ENCODE measurements around the gene MEA1. TPM values are rescaled to one million over a fixed set of nuclear protein-coding genes. Genes with fewer than 3 reads are reported as not detected.

The MEA1 gene
- total RNA-seq, 2 experiments from 2014 or later, result 84.8 to 92.3 TPM

DNA sequence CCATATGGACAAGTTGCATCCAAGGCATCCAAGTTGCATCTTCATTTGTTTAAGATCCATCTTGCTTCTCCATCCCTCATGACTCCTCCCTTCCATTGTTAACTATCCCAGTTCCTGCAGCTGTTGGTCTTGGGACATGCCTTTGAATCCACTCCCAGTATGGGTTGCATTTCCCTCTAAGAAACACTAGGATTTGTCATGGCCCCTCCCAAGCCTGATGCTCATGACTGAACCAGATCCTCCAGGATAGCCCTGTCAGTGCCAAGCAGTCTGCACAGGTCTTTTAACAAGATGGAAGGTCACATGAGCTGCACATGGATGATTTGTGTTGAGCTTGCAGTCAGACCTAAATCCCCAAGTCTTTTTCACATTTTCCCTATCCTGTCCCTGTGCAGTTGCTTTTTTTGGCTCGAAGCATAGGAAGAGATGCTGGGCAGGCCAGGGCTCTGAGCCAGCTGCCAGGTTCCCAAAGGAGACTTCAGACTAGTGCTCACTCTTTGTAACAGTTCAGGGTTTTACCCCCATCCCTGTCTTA lies 25.2 kb downstream of the MEA1 start:
- ChIA-PET CTCF (interaction anchor here (1.1 to 2.0 kb wide), 4 partner anchors 18 to 155 kb away, joined by 3 to 8 read pairs (median 4); no protein-coding TSS in a partner anchor), POLR2A (interaction anchor here (1.1 to 1.9 kb wide), 5 partner anchors 9 to 241 kb away, joined by 4 to 11 read pairs (median 4); partner anchors contain the start of genes CUL7, DNPH1 and PEX6)
- Mint-ChIP-seq H3K36me3 (ENCODE audit: low read depth) (peaks cover 18% of the 10 kb centered on the region), H3K4me3 (no peak overlapping the region), H3K27ac (no peak overlapping the region), H3K27me3 (no peaks in the 10 kb centered on the region), H3K4me1 (ENCODE audit: low read depth) (peaks cover 46% of the 10 kb centered on the region), H3K9me3 (no peaks in the 10 kb centered on the region)
- ATAC-seq (no peak), DNase-seq (no peak)
- TF ChIP-seq, protein P1, sequence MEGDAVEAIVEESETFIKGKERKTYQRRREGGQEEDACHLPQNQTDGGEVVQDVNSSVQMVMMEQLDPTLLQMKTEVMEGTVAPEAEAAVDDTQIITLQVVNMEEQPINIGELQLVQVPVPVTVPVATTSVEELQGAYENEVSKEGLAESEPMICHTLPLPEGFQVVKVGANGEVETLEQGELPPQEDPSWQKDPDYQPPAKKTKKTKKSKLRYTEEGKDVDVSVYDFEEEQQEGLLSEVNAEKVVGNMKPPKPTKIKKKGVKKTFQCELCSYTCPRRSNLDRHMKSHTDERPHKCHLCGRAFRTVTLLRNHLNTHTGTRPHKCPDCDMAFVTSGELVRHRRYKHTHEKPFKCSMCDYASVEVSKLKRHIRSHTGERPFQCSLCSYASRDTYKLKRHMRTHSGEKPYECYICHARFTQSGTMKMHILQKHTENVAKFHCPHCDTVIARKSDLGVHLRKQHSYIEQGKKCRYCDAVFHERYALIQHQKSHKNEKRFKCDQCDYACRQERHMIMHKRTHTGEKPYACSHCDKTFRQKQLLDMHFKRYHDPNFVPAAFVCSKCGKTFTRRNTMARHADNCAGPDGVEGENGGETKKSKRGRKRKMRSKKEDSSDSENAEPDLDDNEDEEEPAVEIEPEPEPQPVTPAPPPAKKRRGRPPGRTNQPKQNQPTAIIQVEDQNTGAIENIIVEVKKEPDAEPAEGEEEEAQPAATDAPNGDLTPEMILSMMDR (IDR thresholded peaks at IDR 0.05), result no peak
- intact Hi-C loops (cut with micrococcal nuclease), result no loop called here

DNA sequence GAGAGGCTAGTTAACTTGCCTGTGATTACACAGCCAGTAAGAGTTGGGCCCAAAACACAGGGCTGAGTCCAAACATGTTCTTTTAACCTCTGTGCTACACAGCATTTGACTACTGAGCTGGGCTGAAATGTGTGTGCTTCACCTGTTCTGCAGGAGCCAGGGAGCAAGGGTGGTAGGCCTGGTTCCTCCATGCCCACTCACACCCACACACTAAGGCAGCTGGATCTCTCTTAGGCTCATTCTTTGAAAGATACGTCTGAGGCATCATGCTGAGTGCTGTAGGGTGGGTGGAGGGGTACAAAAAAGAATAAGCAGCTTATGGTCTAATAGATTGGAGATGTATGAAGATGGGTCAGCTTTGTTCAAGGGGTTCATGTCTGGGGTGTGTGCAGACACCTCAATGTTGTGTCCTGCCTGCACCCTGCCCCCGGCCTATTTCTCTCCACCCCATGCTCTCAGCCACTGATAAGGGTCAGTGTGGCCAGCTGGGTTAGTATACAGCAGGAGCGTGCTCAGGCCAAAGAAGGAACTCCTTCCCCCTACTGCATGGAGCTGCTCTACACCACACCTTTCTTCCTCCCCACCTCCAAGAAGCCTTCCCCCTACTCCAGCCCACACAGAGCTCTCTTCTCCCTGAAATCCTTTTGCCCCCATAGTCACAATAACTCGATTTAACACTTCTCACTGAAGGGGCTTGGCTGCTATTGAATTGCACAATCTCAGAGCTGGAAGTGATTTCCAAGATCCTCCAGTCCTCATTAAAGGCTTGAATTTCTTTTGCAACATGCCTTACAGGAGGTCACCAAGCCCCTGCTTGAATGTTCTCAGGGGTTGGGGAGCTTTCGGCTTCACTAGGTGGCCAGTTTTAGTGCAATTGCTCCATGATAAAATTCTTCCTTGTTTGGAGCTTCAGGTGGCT lies 26.0 kb downstream of the MEA1 start:
- Mint-ChIP-seq H3K27ac (no peak overlapping the region), H3K4me3 (no peak overlapping the region), H3K9me3 (no peaks in the 10 kb centered on the region), H3K4me1 (ENCODE audit: low read depth) (peaks cover 46% of the 10 kb centered on the region), H3K36me3 (ENCODE audit: low read depth) (peaks cover 18% of the 10 kb centered on the region), H3K27me3 (no peaks in the 10 kb centered on the region)
- TF ChIP-seq, protein P1 (IDR thresholded peaks at IDR 0.05), result no peak
- ATAC-seq (no peak), DNase-seq (no peak)
- intact Hi-C loops (cut with micrococcal nuclease), result no loop called here
- ChIA-PET POLR2A (interaction anchor here (1.1 to 1.9 kb wide), 5 partner anchors 8 to 242 kb away, joined by 4 to 11 read pairs (median 4); partner anchors contain the start of genes CUL7, DNPH1 and PEX6), CTCF (interaction anchor here (0.7 to 2.0 kb wide), 5 partner anchors 18 to 883 kb away, joined by 3 to 8 read pairs (median 3); no protein-coding TSS in a partner anchor)

DNA sequence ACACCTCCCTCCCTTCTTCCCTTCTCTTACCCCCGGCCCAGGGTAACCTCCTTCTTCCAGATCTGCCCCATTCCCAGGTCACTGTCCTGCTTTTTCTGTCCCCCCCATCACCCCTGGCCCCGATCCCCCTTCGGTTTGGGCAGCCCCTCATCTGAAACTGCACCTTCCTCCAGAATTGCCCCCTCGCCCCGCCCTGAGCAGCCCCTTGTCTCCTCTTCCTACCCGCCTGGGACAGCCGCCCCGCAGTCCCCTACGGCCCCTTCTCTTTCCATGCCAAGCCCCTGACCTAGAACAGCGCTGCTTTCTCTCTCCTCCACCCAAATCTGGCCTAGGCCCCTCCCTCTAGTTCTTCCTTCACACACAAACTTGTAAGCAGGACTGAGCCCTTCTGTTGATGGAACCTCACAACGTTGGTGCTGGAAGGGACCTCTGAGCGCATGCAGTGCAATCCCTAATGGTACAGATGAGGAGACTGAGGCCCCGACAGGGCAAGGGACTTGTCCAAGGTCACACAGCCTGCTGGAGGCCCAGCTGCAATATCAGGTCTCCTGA lies 28.7 kb downstream of the MEA1 start:
- POLR2A ChIA-PET, result interaction anchor here (1.1 to 2.2 kb wide), 7 partner anchors 10 to 253 kb away, joined by 3 to 17 read pairs (median 6); partner anchors contain the start of genes CNPY3, KLC4, KLHDC3 and MEA1
- peaks cover 10% of the 10 kb centered on the region for H3K36me3 Mint-ChIP-seq (ENCODE audit: low read depth)
- intact Hi-C loops (cut with micrococcal nuclease), result no loop called here
- H3K27me3 Mint-ChIP-seq, result no peaks in the 10 kb centered on the region
- DNase-seq (peak; percentile 29), ATAC-seq (no peak)
- H3K4me1 Mint-ChIP-seq (ENCODE audit: low read depth), result peaks cover 50% of the 10 kb centered on the region
- H3K4me3 Mint-ChIP-seq, result peak overlapping the region; percentile 88
- CTCF ChIA-PET, result interaction anchor here (1.0 to 1.8 kb wide), 3 partner anchors 25 to 158 kb away, joined by 3 to 7 read pairs (median 7); no protein-coding TSS in a partner anchor
- no peaks in the 10 kb centered on the region for H3K9me3 Mint-ChIP-seq
- peak overlapping the region; percentile 84 for H3K27ac Mint-ChIP-seq
- TF ChIP-seq, protein P1 (IDR thresholded peaks at IDR 0.05), result no peak

DNA sequence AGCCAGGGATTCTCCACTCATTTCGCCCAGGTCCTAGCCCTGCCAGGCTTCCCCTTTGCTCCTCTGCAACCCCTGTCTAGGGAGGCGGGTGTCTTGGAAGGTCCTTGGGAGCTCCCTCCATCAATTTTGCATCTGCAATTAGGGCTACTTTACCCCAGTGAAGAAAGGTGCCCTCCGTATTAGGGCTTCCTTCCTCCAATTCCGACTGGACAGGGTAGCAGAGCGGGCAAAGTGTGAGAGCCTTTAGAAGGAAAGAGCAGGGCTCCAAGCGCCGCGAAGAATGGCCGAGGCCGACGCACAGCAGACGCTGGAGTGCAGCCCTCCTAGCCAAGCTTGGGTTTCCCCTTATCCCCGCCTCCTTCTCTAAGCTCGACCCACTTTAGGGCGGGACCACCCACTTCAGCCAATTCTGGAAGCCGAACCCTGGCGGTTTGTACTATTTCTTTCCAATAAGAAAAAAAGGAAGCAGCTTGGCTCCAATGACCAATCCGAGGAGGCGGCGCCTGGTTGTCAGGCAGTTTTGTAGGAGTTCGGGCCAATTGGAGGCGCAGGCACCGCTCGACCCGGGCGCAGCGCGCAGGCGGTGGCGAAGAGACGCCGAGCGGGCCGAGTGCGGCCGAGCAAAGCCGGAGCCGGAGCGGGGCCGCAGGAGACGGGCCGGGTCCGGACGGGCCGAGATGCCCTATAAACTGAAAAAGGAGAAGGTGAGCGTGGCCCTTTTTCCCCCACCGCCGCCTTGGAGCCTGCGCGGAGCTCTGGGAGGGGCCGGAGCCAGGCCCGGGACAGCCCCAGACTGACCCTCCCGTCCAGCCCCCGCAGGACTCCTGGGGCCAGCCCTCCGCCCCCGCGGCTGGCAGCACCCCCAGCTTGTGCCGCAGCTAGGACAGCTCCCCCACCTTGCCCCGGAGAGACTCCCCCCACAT lies 29.5 kb downstream of the MEA1 start, which contains the start of gene PPP2R5D:
PPP2R5D (plus strand) TSS at position 570 of the 923 bp plus-strand sequence; CDS start at position 678, 108 bp downstream.
- ChIA-PET POLR2A (interaction anchor here (0.6 to 2.2 kb wide), 13 partner anchors 9 to 253 kb away, joined by 3 to 17 read pairs (median 5); partner anchors contain the start of genes CNPY3, KLC4, KLHDC3 and MEA1), CTCF (interaction anchor here (1.0 to 1.8 kb wide), 5 partner anchors 25 to 245 kb away, joined by 3 to 7 read pairs (median 3); partner anchors contain the start of gene DNPH1)
- intact Hi-C loops (cut with micrococcal nuclease), result no loop called here
- Mint-ChIP-seq H3K9me3 (no peaks in the 10 kb centered on the region), H3K27ac (peak within 1 kb of the TSS; percentile 84), H3K4me3 (peak within 1 kb of the TSS; percentile 88), H3K4me1 (ENCODE audit: low read depth) (peaks cover 55% of the 10 kb centered on the region), H3K27me3 (no peaks in the 10 kb centered on the region), H3K36me3 (ENCODE audit: low read depth) (peaks cover 6% of the 10 kb centered on the region)
- ATAC-seq (peak; percentile 94), DNase-seq (peak; percentile 99)
- TF ChIP-seq, protein P1 (IDR thresholded peaks at IDR 0.05), result no peak
